GM18498 (cell line): ENCODE data around the gene ALK.

Experiments
- ATAC-seq: cut with Tn5 transposase; IDR thresholded peaks from one replicate; pipeline ENCODE4 v1.9.1; 2021; ENCODE audit warnings: mild to moderate bottlenecking, moderate library complexity; ENCODE audit not compliant: unreplicated experiment

ALK gene

GRCh38 chr2:29430382-29431112, 490.8 kb downstream of the ALK start:
- ATAC-seq: no peak

- ATAC-seq: no peak
These were observed 495.0 kb downstream of the ALK start for GRCh38 chr2:29426354-29426753.

GRCh38 chr2:29425866-29426265, 495.5 kb downstream of the ALK start:
- no peak for ATAC-seq

GRCh38 chr2:29423061-29423666, 498.2 kb downstream of the ALK start:
- no peak for ATAC-seq

GRCh38 chr2:29420999-29421782, 500.2 kb downstream of the ALK start:
- no peak for ATAC-seq

- no peak for ATAC-seq
These were observed 500.9 kb downstream of the ALK start for GRCh38 chr2:29420464-29420863.

GRCh38 chr2:29417630-29418029, 503.8 kb downstream of the ALK start:
- ATAC-seq: no peak

GRCh38 chr2:29412197-29412925, 509.0 kb downstream of the ALK start:
- ATAC-seq: no peak

GRCh38 chr2:29405707-29406106, 515.7 kb downstream of the ALK start:
- ATAC-seq: no peak

GRCh38 chr2:29405266-29405665, 516.1 kb downstream of the ALK start:
- ATAC-seq: no peak

- no peak for ATAC-seq
These were observed 519.4 kb downstream of the ALK start for GRCh38 chr2:29401994-29402393.

- no peak for ATAC-seq
These were observed 520.3 kb downstream of the ALK start for GRCh38 chr2:29400930-29401653.

GRCh38 chr2:29398384-29399237, 522.8 kb downstream of the ALK start:
- no peak for ATAC-seq

GRCh38 chr2:29397713-29398112, 523.7 kb downstream of the ALK start:
- ATAC-seq: no peak

GRCh38 chr2:29397039-29397438, 524.3 kb downstream of the ALK start:
- no peak for ATAC-seq

- no peak for ATAC-seq
These were observed 526.4 kb downstream of the ALK start for GRCh38 chr2:29394981-29395350.

- ATAC-seq: no peak
These were observed 526.9 kb downstream of the ALK start for GRCh38 chr2:29394311-29394980.

GRCh38 chr2:29393676-29394075, 527.7 kb downstream of the ALK start:
- no peak for ATAC-seq

GRCh38 chr2:29392774-29393173, 528.6 kb downstream of the ALK start:
- no peak for ATAC-seq
